GM21723 (cell line): ENCODE measurements around the gene OPRL1.

ENCODE experiments used
- ATAC-seq: cut with Tn5 transposase; IDR thresholded peaks from one replicate; pipeline ENCODE4 v1.9.1; 2021; ENCODE audit warnings: mild to moderate bottlenecking, moderate library complexity; ENCODE audit not compliant: unreplicated experiment

OPRL1 gene

DNA sequence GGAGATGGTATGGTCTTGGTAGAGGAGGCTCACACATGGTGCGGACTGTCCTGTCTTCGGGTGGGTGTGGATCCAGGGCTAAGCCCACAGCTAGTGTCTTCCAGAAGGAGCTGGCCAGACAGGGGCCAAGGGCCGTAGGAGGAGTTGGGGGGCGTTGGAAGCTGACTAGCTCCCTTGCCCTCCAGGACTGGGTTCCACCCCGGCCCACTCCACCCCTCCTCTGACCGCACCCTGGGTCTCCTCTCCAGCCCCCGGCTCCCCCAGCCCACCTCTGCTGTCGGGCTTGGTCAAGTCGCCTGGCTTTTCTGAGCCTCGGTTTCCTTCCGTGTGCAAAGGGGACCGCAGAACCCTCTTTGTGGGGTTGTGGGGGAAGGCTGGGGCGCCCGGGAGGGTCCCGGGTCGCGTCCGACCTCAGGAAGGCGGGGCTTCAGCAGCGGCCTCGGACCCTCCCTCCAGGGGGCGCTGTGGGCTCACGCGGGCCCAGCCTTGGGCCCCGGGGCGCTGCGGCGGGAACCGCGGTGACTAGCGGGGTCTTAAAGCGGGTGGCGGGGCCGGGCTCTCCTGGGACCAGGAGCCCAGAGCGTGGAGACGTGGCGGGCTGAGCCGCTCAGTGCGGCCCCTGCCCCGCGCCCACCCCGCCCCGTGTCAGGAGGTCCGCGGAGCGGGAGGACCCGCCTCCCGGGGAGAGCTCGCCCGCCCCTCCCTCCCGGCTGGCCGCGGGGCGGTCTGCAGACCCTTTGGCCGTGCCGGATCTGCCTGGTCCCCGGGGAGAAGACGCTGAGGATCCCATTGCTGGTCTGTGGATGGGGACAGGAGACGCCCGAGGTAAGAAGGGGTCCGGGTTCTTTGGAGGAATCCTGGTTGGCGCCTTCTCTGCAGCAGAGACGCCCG lies 22.1 kb downstream of the OPRL1 start:
- no peak for ATAC-seq

DNA sequence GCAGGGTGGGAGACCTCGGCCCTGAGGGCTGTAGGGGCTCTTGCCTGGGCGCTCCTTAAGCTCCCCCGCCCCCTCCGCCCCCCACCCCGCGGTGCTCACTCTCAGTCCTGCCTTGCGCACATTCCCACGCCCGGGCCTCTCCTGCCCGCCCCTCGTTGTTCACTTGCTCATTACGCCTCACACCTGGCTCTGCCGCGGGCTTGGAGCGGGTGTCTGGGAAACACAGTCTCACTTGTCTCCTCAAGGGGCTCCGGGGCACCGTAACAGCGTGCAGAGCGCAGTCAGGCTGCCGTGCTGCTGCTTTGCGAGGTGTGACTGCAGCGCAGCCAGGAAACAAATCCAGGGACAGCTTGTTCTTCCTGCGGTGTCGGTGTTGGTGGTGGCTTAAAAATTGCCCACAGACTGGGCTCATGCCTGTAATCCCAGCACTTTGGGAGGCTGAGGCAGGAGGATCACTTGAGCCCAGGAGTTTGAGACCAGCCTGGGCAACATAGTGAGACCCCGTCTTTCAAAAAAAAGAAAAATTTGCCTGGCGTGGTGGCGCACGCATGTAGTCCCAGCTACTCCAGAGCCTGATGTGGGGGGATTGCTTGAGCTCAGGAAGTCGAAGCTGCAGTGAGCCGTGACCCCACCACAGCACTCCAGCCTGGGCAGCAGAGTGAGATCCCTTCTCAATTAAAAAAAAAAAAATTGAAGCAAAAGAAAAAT lies 22.9 kb downstream of the OPRL1 start:
- ATAC-seq, result no peak

DNA sequence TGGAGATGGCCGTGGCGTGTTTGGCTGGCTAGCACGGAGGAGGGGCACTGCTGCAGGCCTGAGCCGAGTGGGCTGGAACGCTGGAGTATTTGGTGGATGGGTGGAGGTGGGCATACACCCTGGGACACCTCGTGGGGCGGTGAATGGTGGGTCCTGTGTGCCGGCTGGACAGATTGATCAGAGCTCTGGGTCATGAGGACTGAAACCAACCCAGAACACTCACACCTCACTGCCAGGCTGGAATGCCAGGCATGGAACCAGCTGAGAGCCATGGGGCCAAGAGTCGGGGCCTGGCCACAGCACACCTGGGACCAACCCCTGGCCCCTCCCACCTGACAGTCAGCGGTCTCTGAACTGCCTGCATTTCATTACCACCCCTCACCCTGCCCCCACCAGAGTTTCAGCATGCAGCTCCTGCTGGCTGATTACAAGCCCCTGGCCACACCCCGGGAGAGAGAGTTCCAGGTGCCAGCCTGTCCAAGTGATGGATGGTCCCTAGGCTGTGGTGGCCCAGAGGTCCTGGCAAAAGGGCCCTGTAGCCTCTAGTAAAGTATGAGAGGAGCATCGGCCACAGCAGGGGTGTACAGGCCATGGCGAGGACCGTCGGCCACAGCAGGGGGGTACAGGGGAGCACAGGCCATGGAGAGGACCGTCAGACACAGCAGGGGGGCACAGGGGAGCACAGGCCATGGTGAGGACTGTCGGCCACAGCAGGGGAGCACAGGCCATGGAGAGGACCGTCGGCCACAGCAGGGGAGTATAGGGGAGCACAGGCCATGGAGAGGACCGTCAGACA lies 24.2 kb downstream of the OPRL1 start:
- ATAC-seq, result no peak

DNA sequence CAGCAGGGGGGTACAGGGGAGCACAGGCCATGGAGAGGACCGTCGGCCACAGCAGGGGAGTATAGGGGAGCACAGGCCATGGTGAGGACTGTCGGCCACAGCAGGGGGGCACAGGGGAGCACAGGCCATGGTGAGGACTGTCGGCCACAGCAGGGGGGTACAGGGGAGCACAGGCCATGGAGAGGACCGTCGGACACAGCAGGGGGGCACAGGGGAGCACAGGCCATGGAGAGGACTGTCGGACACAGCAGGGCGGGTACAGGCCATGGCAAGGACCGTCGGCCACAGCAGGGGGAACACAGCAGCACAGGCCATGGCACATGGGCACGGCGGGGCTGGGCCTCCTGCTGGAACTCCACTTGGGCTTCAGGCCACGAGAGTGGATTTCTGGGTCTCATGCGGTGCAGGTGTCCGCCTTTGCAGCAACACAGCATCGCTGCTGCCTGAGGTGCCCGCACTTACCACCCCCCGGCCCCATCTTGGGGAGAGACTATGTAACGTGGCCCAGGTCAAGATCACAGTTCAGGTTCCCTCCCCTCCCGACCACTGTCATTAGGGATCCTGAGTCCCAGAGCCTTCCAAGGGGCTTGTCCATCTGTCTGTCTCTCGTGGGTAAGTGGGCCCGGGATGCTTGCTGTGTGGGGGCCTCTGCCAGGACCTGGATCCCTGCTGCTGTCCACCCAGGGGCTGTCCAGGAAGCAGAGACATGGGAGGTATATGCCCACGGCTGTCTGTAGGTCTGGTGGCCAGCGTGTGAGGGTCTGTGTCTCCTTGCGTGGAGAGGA lies 25.0 kb downstream of the OPRL1 start:
- no peak for ATAC-seq

DNA sequence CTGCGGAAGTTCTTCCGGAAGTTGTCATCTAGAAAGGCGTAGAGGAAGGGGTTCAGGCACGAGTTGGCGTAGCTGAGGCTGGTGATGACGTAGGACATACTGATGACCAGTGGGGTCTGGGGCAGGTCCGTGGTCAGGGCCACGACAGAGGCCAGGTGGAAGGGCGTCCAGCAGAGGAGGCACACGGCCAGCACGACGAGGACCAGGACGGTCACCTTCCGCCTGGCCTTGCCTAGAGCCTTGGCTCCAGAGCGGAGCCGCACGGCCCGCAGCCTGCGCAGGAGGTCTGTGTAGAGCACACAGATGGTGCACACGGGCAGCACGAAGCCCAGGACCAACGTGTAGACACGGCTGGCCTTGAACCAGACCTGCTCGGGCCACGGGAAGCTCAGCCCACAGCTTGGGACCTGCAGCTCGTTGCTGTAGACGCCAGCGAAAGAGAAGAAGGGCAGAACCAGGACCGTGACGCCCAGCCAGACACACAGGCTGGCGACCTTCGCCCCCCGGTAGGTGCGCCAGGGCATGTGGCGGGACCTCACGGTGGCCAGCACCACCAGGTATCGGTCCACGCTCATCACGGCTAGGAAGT lies 26.1 kb downstream of the OPRL1 start:
- no peak for ATAC-seq

DNA sequence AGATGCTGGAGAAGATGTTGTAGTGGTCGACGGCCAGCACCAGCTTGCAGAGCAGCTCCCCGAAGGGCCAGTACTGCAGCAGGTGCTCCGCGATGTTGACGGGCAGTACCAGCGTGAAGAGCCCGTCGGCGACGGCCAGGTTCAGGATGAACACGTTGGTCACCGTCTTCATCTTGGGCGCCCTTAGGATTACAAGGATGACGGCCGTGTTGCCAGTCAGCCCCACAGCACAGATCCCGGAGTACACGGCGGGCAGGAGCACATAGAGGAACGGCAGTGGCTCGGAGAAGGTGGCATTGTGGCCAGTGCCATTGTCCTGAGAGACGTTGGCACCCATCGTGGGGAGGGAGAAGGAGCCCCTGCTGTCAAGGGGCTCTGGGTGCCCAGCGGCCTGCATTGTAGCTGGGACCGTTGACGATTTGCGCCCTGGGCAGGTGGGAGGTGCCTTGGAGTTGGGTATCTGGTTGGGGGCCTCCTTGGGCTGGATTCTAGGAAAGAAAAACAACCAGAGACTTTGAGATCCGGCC lies 26.6 kb downstream of the OPRL1 start:
- ATAC-seq, result no peak

DNA sequence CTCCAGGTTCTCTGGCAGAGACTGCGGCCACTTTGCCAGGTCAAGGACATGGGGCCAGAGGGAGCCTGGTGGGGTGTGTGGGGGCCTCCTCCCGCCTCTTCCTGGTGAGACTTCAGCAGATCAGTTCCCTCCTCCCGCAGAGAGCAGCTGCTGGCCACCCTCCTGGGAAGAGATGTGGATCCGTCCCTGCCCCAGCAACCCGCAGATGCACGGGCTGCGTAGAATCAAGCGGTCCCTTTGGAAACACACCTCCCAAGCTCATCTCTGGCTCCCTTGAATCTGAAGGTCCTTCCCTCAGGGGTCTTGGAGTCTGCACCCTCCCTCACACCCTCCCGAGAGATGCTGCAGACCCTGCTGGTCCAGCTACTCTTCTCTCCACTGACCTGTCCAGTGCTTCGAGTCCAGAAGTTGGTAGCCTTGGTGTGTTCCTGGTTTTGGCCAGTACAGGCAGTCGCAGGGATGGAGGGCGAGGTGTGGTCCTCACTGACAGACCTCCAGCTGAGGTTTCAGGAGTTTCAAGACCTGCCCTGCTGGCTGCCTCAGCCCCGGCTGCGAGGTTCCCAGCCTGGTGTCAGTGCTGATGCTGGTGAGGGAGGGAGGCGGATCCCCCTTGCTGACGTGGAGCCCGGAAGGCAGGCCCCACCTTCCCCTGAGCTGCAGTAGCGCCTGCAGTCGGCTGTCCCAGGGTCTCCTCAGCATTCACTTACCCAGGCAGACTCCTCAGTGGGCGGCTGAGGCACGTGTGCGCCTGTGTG lies 27.3 kb downstream of the OPRL1 start, which contains the start of gene NPBWR2:
TSS of gene NPBWR2 (minus strand) at position 585 of the 755 bp plus-strand sequence. CDS start 734 bp downstream, outside the sequence.
- no peak for ATAC-seq

DNA sequence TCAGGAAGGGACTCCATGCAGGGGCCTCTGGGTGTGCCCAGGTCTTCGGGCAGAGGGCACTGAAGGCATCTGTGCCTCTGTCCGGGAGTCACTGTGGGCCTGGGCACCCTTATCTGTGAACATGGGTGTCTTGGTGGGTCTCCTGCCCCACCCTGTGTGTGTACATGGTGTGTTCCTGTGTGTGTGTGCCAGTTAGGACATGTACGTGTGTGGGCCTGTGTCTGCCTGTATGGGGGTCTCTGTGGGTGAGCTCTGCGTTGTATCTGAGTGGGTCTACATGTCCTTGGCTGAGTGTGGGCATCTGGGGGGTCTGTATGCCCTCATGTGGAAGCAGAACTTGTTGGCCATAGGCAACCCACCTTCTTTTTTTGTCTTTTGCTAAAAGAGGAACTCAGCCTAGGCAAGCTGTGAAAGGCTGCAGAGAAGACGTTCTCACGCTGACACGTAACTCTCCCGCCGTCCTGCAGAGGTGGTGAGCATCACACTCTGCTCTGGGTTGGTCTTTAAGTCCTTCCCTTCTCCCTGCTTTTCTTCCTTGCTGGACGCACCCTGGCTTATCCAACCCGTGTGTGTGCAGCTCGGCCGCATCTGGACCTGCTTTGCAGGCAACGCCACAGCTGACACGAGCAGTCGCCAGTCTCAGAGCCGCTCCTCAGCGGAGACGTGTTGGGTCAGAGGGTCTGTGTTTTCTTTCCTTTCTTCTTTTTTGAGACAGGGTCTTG lies 28.0 kb downstream of the OPRL1 start:
- no peak for ATAC-seq

DNA sequence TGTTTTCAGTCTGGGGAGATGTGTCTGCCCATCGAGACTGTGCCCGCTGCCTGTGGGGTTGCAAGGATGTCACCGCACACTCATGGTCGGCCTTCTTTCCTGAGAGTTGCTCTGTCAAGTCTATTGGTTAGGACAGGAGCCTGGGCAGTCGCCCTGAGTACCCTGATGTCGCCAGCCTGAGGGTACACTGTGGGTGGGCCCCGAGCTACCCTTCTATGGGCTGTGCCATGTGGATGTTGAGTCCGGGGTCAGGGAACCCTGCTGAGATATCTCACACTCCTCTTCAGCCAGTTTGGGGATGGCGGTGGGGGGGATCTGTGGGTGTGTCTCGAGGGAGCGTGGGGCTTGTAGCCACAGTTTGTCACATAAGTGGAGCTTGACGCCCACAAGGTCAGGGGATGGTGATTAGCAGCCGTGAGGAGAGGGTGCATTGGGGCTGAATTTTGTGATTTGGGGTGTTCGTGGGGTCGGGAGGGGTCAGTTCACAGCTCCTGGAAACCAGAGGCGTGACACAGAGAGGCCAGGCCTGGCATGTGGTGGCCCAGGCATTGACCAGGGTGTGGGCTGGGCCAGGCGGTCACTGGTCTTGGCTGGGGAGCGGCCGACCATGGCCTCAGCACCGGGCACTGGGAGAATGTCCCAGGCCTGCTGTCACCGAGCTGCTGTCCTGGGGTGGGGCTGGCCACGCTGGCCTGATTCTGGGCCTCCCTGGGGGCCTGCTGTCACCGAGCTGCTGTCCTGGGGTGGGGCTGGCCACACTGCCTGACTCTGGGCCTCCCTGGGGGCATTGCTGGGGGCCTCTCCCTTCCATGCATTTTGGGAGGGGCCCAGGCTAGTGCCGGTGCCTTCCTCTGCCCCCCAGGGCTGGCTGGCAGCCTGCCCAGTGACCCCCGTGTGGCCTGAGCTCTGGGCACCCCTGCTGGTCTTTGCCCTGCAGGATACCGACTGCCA lies 29.1 kb downstream of the OPRL1 start:
- no peak for ATAC-seq

DNA sequence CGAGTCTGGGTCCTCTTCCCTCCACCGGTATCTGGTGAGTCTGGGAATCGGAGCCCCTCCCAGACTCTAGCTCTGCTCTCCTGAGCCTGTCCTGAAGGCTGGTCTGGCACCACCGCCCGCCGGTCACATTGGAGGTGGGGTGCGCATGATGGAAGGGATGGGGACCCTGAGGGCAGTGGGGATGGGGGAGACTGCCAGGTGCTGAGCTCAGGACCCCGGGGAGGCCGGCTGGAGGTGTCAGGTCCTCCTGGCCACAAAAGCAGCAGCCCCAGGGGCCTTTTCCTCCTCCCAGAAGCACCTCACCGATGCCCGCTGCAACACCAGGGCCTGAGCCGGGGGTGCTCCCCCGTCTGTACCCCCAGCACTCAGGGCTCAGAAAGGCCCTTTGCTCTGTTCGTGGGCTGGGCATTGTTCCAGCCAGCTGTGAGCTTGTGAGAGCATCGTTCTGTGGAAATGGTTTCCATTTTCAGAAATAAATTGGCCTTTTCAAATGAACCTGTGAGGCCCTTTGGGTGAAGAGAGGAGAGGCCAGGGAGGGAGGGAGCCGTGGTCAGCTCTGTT lies 30.0 kb downstream of the OPRL1 start:
- ATAC-seq, result no peak

DNA sequence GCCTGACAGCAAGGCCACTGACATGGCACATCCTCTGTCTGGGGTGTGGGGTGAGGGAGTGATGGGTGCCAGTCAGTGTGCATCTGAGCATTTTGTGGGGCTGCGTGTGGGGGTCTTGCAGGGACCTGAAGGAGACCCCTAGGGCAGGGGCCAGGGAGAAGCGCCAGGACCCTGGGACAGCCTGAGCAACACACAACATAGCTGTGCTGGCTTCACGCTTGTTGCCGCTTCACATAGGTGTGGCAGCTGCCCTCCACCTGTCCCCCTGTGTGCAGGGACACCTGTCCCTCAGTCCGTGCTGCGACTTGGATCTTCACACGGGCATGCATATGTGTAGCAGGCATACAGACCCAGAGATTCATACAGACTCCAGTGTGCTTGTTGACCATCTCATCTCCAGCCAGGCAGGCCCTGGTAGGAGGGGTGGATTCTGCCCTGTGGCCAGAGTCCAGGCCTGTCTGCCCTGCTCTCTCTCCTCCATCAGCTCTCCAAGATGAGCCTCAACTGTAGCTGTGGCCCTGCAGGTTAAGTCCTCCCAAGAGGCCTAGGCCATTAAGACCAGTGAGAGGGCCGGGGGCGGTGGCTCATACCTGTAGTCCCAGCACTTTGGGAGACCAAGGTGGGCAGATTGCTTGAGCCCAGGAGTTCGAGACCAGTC lies 30.7 kb downstream of the OPRL1 start:
- ATAC-seq, result no peak

DNA sequence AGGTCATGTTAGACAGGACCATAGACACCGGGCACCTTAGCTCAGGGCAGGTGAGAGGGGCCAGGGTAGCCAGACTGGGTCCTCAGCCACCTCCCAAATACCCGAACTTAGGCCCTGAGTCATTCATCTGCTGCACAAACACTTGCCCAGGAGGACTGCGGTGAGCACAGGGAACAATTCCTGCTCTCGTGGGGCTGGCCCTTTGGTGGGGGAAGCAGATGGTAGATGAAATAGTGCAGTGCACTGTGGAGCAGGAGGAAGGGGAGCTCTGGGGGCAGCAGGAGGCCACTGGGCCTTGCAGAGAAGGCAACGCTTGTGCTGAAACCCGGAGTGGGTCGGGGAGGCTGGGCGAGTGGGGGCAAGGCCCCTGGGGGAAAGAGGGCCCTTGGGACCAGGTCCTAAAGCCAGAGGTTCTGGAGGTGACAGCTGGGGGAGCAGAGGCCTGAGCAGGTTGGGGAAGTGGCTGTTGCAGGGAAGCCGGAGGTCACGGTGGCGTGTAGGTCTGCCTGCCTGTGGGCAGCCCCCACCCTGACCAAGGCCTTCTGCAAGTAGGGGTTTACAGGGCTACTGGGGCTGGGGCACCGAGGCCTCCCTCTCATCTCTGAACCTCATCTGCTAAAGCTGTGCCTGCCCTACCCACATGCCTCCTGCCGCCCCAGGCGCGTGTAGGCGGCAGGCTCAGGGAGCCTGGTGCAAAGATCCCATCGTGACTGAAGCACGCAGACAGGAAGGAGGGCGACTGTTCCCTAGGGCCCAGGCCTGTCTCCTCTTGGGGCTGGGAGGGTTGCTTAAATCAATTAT lies 32.2 kb downstream of the OPRL1 start:
- no peak for ATAC-seq

DNA sequence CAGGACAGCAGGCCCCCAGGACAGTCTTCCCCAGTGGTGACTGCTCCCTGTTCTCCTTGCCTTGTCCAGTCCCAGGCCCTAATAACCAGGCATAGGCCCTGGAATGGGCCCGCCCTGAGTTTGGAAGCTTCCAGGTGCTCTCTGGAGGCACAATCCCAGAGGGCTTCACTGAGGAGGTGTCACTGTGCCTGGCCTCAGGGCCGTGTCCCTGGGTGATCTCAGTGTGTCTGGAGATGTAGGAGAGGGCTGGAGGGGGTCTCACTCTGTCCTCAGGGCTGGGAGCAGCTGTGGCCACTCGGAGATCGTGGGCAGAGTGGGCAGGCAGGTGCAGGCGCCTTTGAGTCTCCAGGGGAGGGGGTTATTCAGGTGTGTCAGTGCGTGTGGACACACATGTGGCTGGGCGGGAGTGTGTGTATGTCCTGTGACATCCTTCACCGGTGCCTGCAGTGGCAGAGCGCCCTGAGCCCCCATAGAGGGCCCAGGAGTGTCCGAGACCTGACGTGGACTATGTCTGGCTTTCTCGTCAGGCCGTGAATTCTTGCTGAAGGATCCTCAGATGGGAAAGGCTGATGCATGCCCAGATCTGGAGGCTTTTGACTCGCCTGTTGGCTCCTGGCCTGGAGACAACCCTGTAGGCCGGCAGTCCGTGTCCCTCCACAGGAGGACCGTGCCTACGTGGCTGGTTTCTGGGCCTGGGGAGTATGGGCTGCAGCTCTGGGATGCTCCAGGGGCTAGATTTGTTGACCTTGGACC lies 33.0 kb downstream of the OPRL1 start:
- ATAC-seq, result no peak

DNA sequence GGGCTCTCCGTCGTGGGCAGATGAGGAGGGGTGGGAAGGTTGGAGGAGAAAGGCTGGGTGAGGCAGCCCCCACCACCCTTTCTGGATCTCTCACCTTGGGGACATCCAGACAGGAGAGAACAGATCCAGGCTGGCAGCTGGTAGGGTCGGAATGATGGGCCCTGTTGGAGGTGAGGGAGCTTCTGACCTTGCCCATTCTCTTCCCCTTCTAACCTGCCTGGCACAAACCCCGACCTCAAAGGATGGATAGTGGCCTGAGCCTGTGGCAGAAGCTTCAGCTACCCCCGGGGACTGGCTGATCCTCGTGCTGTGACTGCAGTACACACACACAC lies 33.5 kb downstream of the OPRL1 start:
- no peak for ATAC-seq

DNA sequence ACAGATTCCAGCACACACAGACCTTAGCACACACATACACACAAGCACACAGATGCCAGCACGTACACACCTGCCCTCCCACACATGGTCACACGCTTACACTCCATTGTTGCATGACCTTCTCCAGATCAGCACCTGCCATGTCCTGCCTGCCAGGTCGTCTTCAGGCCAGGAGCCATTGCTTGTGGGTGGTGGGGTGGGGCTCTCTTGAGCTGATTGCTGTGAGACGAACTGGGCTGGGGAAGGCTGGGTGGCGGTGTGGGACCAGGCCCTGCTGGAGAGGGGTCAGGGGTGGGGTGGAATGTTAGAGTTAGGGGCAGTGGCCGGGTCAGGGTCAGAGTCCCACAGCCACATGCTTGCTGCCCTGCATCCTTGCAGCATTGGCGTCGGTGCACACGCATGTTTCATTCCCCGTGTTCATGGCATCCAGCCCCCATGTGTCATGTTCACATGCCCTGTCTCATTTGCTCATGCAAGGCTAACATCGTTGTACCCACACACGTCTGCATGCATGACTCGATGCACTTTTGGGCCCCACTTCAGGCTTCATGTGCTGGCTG lies 34.0 kb downstream of the OPRL1 start:
- ATAC-seq, result no peak
